Measurements from ENCODE around the gene KCNQ5. TPM values are rescaled to one million over a fixed set of nuclear protein-coding genes. Genes with fewer than 3 reads are reported as not detected.
"Not testable (repeated sequence)": the region's sequence is repeated elsewhere in the genome, so short reads cannot be mapped to it uniquely, and the experiment has no call there.

KCNQ5 gene
- polyA plus RNA-seq, 1 donor (not counting 4 experiments of a cell fraction or from before 2014, with no cell fraction given) = 3.4 TPM

- no peaks in the 10 kb centered on the region for H3K9me3 ChIP-seq (ENCODE audit: control insufficient read depth, low read depth, low read length)
Measured at GRCh38 chr6:73233048-73233447, 611.2 kb downstream of the KCNQ5 start.

GRCh38 chr6:73233971-73234370 lies 612.1 kb downstream of the KCNQ5 start:
- H2AFZ ChIP-seq (ENCODE audit: control insufficient read depth, low read length) = peak overlapping the region; percentile 62
- DNase-seq (ENCODE audit: low read depth, low spot score); H3K27me3 ChIP-seq (ENCODE audit: control insufficient read depth, extremely low read depth, insufficient read depth, low read length); H3K9me3 ChIP-seq (ENCODE audit: control insufficient read depth, low read depth, low read length); H3K4me3 ChIP-seq (ENCODE audit: control insufficient read depth in 2 of 3, extremely low read depth in 1 of 3, insufficient read depth in 2 of 3, low read depth in 1 of 3, low read length in 3 of 3); H3K36me3 ChIP-seq (ENCODE audit: control insufficient read depth in 2 of 2, extremely low read depth in 1 of 2, insufficient read depth in 2 of 2, low read length in 2 of 2); H4K20me1 ChIP-seq (ENCODE audit: control insufficient read depth, extremely low read depth, insufficient read depth, low read length); H3K9me1 ChIP-seq (ENCODE audit: control insufficient read depth, extremely low read depth, insufficient read depth, low read length); H3K79me2 ChIP-seq (ENCODE audit: control insufficient read depth, insufficient read depth, low read length); dilution Hi-C loops (cut with MboI; ENCODE audit: extremely low pct_ligation_motif_present, low sequenced_read_pairs); H3K9ac ChIP-seq (ENCODE audit: control insufficient read depth, extremely low read depth, insufficient read depth, low read length): not testable (repeated sequence)
- H3K4me2 ChIP-seq (ENCODE audit: control insufficient read depth, extremely low read depth, insufficient read depth, low read depth, low read length) = peak overlapping the region; percentile 56
- H3K4me1 ChIP-seq (ENCODE audit: control insufficient read depth, extremely low read depth, insufficient read depth, low read length) = peaks cover 21% of the 10 kb centered on the region
- H3K27ac ChIP-seq (ENCODE audit: control insufficient read depth, insufficient read depth, low read length) = peak overlapping the region; percentile 71
- peak; percentile 94 for FAIRE-seq

More at GRCh38 chr6:73233048-73233447, 611.2 kb downstream of the KCNQ5 start:
- Histone ChIP-seq H3K4me2 (ENCODE audit: control insufficient read depth, extremely low read depth, insufficient read depth, low read depth, low read length) (no peak overlapping the region), H3K9ac (ENCODE audit: control insufficient read depth, extremely low read depth, insufficient read depth, low read length) (no peak overlapping the region), H3K27me3 (ENCODE audit: control insufficient read depth, extremely low read depth, insufficient read depth, low read length) (no peaks in the 10 kb centered on the region), H4K20me1 (ENCODE audit: control insufficient read depth, extremely low read depth, insufficient read depth, low read length) (no peaks in the 10 kb centered on the region), H3K9me1 (ENCODE audit: control insufficient read depth, extremely low read depth, insufficient read depth, low read length) (no peaks in the 10 kb centered on the region), H3K27ac (ENCODE audit: control insufficient read depth, insufficient read depth, low read length) (no peak overlapping the region), H3K79me2 (ENCODE audit: control insufficient read depth, insufficient read depth, low read length) (no peaks in the 10 kb centered on the region), H2AFZ (ENCODE audit: control insufficient read depth, low read length) (no peak overlapping the region), H3K36me3 (ENCODE audit: control insufficient read depth in 2 of 2, extremely low read depth in 1 of 2, insufficient read depth in 2 of 2, low read length in 2 of 2) (no peaks in the 10 kb centered on the region), H3K4me1 (ENCODE audit: control insufficient read depth, extremely low read depth, insufficient read depth, low read length) (peaks cover 21% of the 10 kb centered on the region), H3K4me3 (ENCODE audit: control insufficient read depth in 2 of 3, extremely low read depth in 1 of 3, insufficient read depth in 2 of 3, low read depth in 1 of 3, low read length in 3 of 3) (no peak overlapping the region)
- FAIRE-seq (no peak), DNase-seq (ENCODE audit: low read depth, low spot score) (no peak)
- dilution Hi-C loops (cut with MboI; ENCODE audit: extremely low pct_ligation_motif_present, low sequenced_read_pairs) = no loop called here
- TF ChIP-seq CTCF (optimal IDR thresholded peaks at IDR 0.05 in 1 of 3, IDR thresholded peaks at IDR 0.05 in 1 of 3, conservative IDR thresholded peaks at IDR 0.05 in 1 of 3; ENCODE audit: extremely low read depth in 1 of 3, insufficient read depth in 2 of 3, low read length in 3 of 3) (no peak), EZH2 (IDR thresholded peaks at IDR 0.05; ENCODE audit: low read length) (no peak)

GRCh38 chr6:73234733-73235132 lies 612.9 kb downstream of the KCNQ5 start:
- H3K4me1 ChIP-seq (ENCODE audit: control insufficient read depth, extremely low read depth, insufficient read depth, low read length) = peaks cover 21% of the 10 kb centered on the region
- DNase-seq (ENCODE audit: low read depth, low spot score) (peak; percentile 44), FAIRE-seq (peak; percentile 56)
- dilution Hi-C loops (cut with MboI; ENCODE audit: extremely low pct_ligation_motif_present, low sequenced_read_pairs) = no loop called here
- H3K4me3 ChIP-seq (ENCODE audit: control insufficient read depth in 2 of 3, extremely low read depth in 1 of 3, insufficient read depth in 2 of 3, low read depth in 1 of 3, low read length in 3 of 3) = no peak overlapping the region
- no peaks in the 10 kb centered on the region for H3K9me3 ChIP-seq (ENCODE audit: control insufficient read depth, low read depth, low read length)
- no peak overlapping the region for H3K9ac ChIP-seq (ENCODE audit: control insufficient read depth, extremely low read depth, insufficient read depth, low read length)
- H3K79me2 ChIP-seq (ENCODE audit: control insufficient read depth, insufficient read depth, low read length) = no peaks in the 10 kb centered on the region
- TF ChIP-seq CTCF (optimal IDR thresholded peaks at IDR 0.05 in 1 of 3, IDR thresholded peaks at IDR 0.05 in 1 of 3, conservative IDR thresholded peaks at IDR 0.05 in 1 of 3; ENCODE audit: extremely low read depth in 1 of 3, insufficient read depth in 2 of 3, low read length in 3 of 3) = no peak
- TF ChIP-seq EZH2 (IDR thresholded peaks at IDR 0.05; ENCODE audit: low read length) = no peak
- H3K27me3 ChIP-seq (ENCODE audit: control insufficient read depth, extremely low read depth, insufficient read depth, low read length) = no peaks in the 10 kb centered on the region
- H2AFZ ChIP-seq (ENCODE audit: control insufficient read depth, low read length) = no peak overlapping the region
- H3K27ac ChIP-seq (ENCODE audit: control insufficient read depth, insufficient read depth, low read length) = peak overlapping the region; percentile 88
- H3K9me1 ChIP-seq (ENCODE audit: control insufficient read depth, extremely low read depth, insufficient read depth, low read length) = no peaks in the 10 kb centered on the region
- H4K20me1 ChIP-seq (ENCODE audit: control insufficient read depth, extremely low read depth, insufficient read depth, low read length) = no peaks in the 10 kb centered on the region
- peak overlapping the region; percentile 56 for H3K4me2 ChIP-seq (ENCODE audit: control insufficient read depth, extremely low read depth, insufficient read depth, low read depth, low read length)
- no peaks in the 10 kb centered on the region for H3K36me3 ChIP-seq (ENCODE audit: control insufficient read depth in 2 of 2, extremely low read depth in 1 of 2, insufficient read depth in 2 of 2, low read length in 2 of 2)

All from keratinocyte (primary cell).